Measurements from ENCODE around the gene RPGR. TPM values are rescaled to one million over a fixed set of nuclear protein-coding genes. Genes with fewer than 3 reads are reported as not detected.

Gene RPGR
- total RNA-seq, 1 donor = 4.3 TPM

GRCh38 chrX:38363046-38363445, 35.7 kb upstream of the RPGR start:
- no peak for DNase-seq (ENCODE audit: low read depth)
- H3K4me3 ChIP-seq (ENCODE audit: low read depth, low read length) = no peak overlapping the region
- TF ChIP-seq CTCF (IDR thresholded peaks at IDR 0.05; ENCODE audit: insufficient read depth, low read depth, low read length) = no peak

GRCh38 chrX:38357747-38358673, 30.7 kb upstream of the RPGR start:
- no peak for TF ChIP-seq CTCF (IDR thresholded peaks at IDR 0.05; ENCODE audit: insufficient read depth, low read depth, low read length)
- no peak for DNase-seq (ENCODE audit: low read depth)
- no peak overlapping the region for H3K4me3 ChIP-seq (ENCODE audit: low read depth, low read length)

GRCh38 chrX:38356401-38356800, 29.1 kb upstream of the RPGR start:
- TF ChIP-seq CTCF (IDR thresholded peaks at IDR 0.05; ENCODE audit: insufficient read depth, low read depth, low read length) = no peak

GRCh38 chrX:38352362-38352761, 25.1 kb upstream of the RPGR start, which contains the start of gene OTC:
TSS of gene OTC (plus strand) at chrX:38352604. CDS start at chrX:38352697, 93 bp downstream.
- DNase-seq (ENCODE audit: low read depth) = no peak
- TF ChIP-seq CTCF (IDR thresholded peaks at IDR 0.05; ENCODE audit: insufficient read depth, low read depth, low read length) = no peak
- no peak within 1 kb of the TSS for H3K4me3 ChIP-seq (ENCODE audit: low read depth, low read length)

More at GRCh38 chrX:38356401-38356800, 29.1 kb upstream of the RPGR start:
- DNase-seq (ENCODE audit: low read depth) = no peak
- H3K4me3 ChIP-seq (ENCODE audit: low read depth, low read length) = no peak overlapping the region

GRCh38 chrX:38351346-38351745, 24.0 kb upstream of the RPGR start:
- DNase-seq (ENCODE audit: low read depth) = no peak
- TF ChIP-seq CTCF (IDR thresholded peaks at IDR 0.05; ENCODE audit: insufficient read depth, low read depth, low read length) = no peak
- no peak overlapping the region for H3K4me3 ChIP-seq (ENCODE audit: low read depth, low read length)

- TF ChIP-seq CTCF (IDR thresholded peaks at IDR 0.05; ENCODE audit: insufficient read depth, low read depth, low read length) = no peak
- no peak overlapping the region for H3K4me3 ChIP-seq (ENCODE audit: low read depth, low read length)
- peak; percentile 28 for DNase-seq (ENCODE audit: low read depth)
Observed at GRCh38 chrX:38347136-38347535, 19.8 kb upstream of the RPGR start.
